GM12878 (cell line): ENCODE data around the gene HELZ. TPM values are rescaled to one million over a fixed set of nuclear protein-coding genes. Genes with fewer than 3 reads are reported as not detected.

Experiments used
- ATAC-seq: fragments of 200-7000 bp; cut with Tn5 transposase; 3 replicates; pipeline ENCODE4 v1.9.1; 2020; ENCODE audit warnings: mild to moderate bottlenecking, moderate library complexity
- BruUV-seq: library from RNA; stranded (reverse); fragments of 400-500 nt; replicated peaks from 2 replicates; lab custom pipeline; 2021; lab: Mats Ljungman, UMichigan
- CTCF ChIA-PET: fragments of 300-600 bp; sonication (Branson Sonifier 250); formaldehyde crosslinking; extraction: SDS; loops from one replicate; lab custom pipeline; 2021; ENCODE audit warnings: inconsistent platforms; lab: Yijun Ruan, JAX
- POLR2A ChIA-PET: fragments of 350-600 bp; formaldehyde crosslinking; extraction: SDS; loops from one replicate; lab custom pipeline; 2021; ENCODE audit warnings: inconsistent platforms; lab: Charles Lee
- RAD21 ChIA-PET: fragments of 300-600 bp; sonication (Branson Sonifier 250); formaldehyde crosslinking; loops from one replicate; lab custom pipeline; 2023; ENCODE audit warnings: antibody characterized with exemption; ENCODE audit not compliant: unreplicated experiment; lab: Charles Lee
- SMC1A ChIA-PET: fragments of 300-600 bp; sonication (Branson Sonifier 250); formaldehyde crosslinking; loops from one replicate; lab custom pipeline; 2023; ENCODE audit not compliant: unreplicated experiment, uncharacterized antibody; lab: Charles Lee
- DNase-seq: peaks from one replicate; pipeline ENCODE4 v3.0.0-alpha.2; 2011; ENCODE audit warnings: low read depth, low spot score
- FAIRE-seq: peaks from 3 replicates; lab custom pipeline; 2011; peaks lifted over from hg19 to GRCh38; lab: Jason Lieb, UNC
- H2AFZ ChIP-seq: 2 replicates; pipeline ENCODE4 v1.6.0; 2011; ENCODE audit warnings: low read depth, low read length, control low read depth; ENCODE audit not compliant: control insufficient read depth
- H3K27ac ChIP-seq: 2 replicates; pipeline ENCODE4 v1.5.1; 2011; ENCODE audit warnings: control low read depth; ENCODE audit not compliant: control insufficient read depth, insufficient read depth
- H3K27me3 ChIP-seq, 2 experiments: replicated peaks in 1 of 2; 2 replicates each; pipeline versions ENCODE4 v1.6.0 to v1.6.1; 2011; ENCODE audit warnings: low read length in 1 of 2; ENCODE audit not compliant: control insufficient read depth in 2 of 2, insufficient read depth in 2 of 2
- H3K36me3 ChIP-seq, 2 experiments: 2 replicates each; pipeline ENCODE4 v1.5.1; 2011; ENCODE audit warnings: low read length in 1 of 2; ENCODE audit not compliant: control insufficient read depth in 2 of 2, insufficient read depth in 2 of 2
- H3K4me1 ChIP-seq: 2 replicates; pipeline ENCODE4 v1.6.1; 2011; ENCODE audit warnings: mild to moderate bottlenecking, low read length, moderate library complexity, mixed read lengths; ENCODE audit not compliant: control insufficient read depth, insufficient read depth
- H3K4me2 ChIP-seq: 2 replicates; pipeline ENCODE4 v1.6.0; 2011; ENCODE audit warnings: control low read depth; ENCODE audit not compliant: control insufficient read depth, insufficient read depth
- H3K4me3 ChIP-seq: fragments of 200-600 bp; sonication (generic); 2 replicates; pipeline ENCODE4 v1.5.1; 2016
- H3K79me2 ChIP-seq: 2 replicates; pipeline ENCODE4 v1.6.0; 2011; ENCODE audit warnings: low read length; ENCODE audit not compliant: control insufficient read depth, insufficient read depth
- H3K9ac ChIP-seq: 2 replicates; pipeline ENCODE4 v1.8.0; 2011; ENCODE audit warnings: low read length, control low read depth, mixed read lengths; ENCODE audit not compliant: control insufficient read depth, insufficient read depth
- H3K9me3 ChIP-seq: replicated peaks from 3 replicates; pipeline ENCODE4 v1.5.1; 2011; ENCODE audit warnings: mild to moderate bottlenecking, low read length; ENCODE audit not compliant: control insufficient read depth, insufficient read depth
- H4K20me1 ChIP-seq: 2 replicates; pipeline ENCODE4 v1.6.0; 2011; ENCODE audit not compliant: control insufficient read depth, insufficient read depth
- BMI1 ChIP-seq: fragments of 450-650 bp; IDR thresholded peaks from 2 replicates; pipeline ENCODE4 v1.6.1; 2016; ENCODE audit warnings: mild to moderate bottlenecking, moderate library complexity, borderline replicate concordance
- CREB1 ChIP-seq: IDR thresholded peaks from 2 replicates; pipeline ENCODE4 v1.6.1; 2012; ENCODE audit warnings: low read depth, mild to moderate bottlenecking, inconsistent platforms
- CREM ChIP-seq: IDR thresholded peaks from 2 replicates; pipeline ENCODE4 v1.6.1; 2014; ENCODE audit warnings: antibody characterized with exemption, low read depth
- ETV6 ChIP-seq, 2 experiments: fragments of 450-650 bp in 1 of 2; IDR thresholded peaks in 1 of 2; conservative IDR thresholded peaks in 1 of 2; 2 replicates each; pipeline ENCODE4 v1.6.1; 2014; ENCODE audit warnings: antibody characterized with exemption in 1 of 2, borderline replicate concordance in 1 of 2, low read depth in 1 of 2, mild to moderate bottlenecking in 1 of 2, moderate library complexity in 1 of 2
- HCFC1 ChIP-seq: fragments of 150-350 bp; IDR thresholded peaks from 2 replicates; pipeline ENCODE4 v1.6.1; 2014; ENCODE audit warnings: low read length
- HDAC2 ChIP-seq: fragments of 200-600 bp; sonication (generic); IDR thresholded peaks from 2 replicates; pipeline ENCODE4 v1.6.1; 2017
- NBN ChIP-seq: fragments of 450-650 bp; IDR thresholded peaks from 2 replicates; pipeline ENCODE4 v1.6.1; 2016
- ZNF274 ChIP-seq: IDR thresholded peaks from one replicate; pipeline ENCODE4 v1.8.0; 2011; ENCODE audit not compliant: insufficient read length, insufficient read depth
- WGBS: methylation state at CpG from one replicate; pipeline ENCODE4 v1.1.6; 2016; ENCODE audit warnings: low lambda C conversion rate; ENCODE audit not compliant: insufficient replicate concordance, insufficient coverage; ENCODE audit errors: missing lambda C conversion rate; 5-methylcytosine and 5-hydroxymethylcytosine counted together
- in situ Hi-C: fragments of 300-500 bp; cut with MboI; formaldehyde crosslinking; loops from 9 replicates; pipeline ENCODE4 v1.14.3; 2018; ENCODE audit warnings: mixed read lengths
- intact Hi-C: fragments of 100-400 bp; cut with micrococcal nuclease; formaldehyde crosslinking; loops from one replicate; pipeline ENCODE4 v1.14.2; 2022; ENCODE audit not compliant: unreplicated experiment
- polyA plus RNA-seq, 11 experiments: library from polyadenylated mRNA; depleted of rRNA in 4 of 11; unstranded in 6 of 11; stranded (reverse) in 5 of 11; fragments of >200 nt; fragmentation: Nextera tagmentation in 4 of 11; fragmentation: Illumina TruSeq in 1 of 11; extraction: Ambion mirVana in 4 of 11; extraction: Trizol in 1 of 11; gene quantifications; 1 replicate in 1 of 11; 2 replicates in 10 of 11; pipeline versions ENCODE4 v1.2.1 to v1.2.3, GENCODE V29; 2011 to 2016; ENCODE audit warnings: inconsistent platforms in 2 of 11, missing spikeins in 2 of 11, low read depth in 1 of 11
- total RNA-seq, 4 experiments: library from RNA; depleted of rRNA in 3 of 4; stranded (reverse); fragments of >200 nt in 3 of 4; fragmentation: Illumina TruSeq in 1 of 4; extraction: Trizol in 1 of 4; gene quantifications; 2 replicates each; pipeline versions ENCODE4 v1.2.1 to v1.2.3, GENCODE V29; 2013 to 2021
- TF ChIP-seq, protein P1 (sequence below): fragments of 450-650 bp; IDR thresholded peaks from 2 replicates; pipeline ENCODE4 v1.6.1; 2016; ENCODE audit warnings: mild to moderate bottlenecking
- TF ChIP-seq, protein P2 (sequence below): IDR thresholded peaks from 2 replicates; pipeline ENCODE4 v1.6.1; 2012; ENCODE audit warnings: low read length, inconsistent platforms

The HELZ gene
- total and polyA plus RNA-seq, 10 of the 15 experiments (the other 5 are each of a cell fraction or from before 2014, with no cell fraction given) = 1.5 to 36.8 (median 19.1) TPM

DNA sequence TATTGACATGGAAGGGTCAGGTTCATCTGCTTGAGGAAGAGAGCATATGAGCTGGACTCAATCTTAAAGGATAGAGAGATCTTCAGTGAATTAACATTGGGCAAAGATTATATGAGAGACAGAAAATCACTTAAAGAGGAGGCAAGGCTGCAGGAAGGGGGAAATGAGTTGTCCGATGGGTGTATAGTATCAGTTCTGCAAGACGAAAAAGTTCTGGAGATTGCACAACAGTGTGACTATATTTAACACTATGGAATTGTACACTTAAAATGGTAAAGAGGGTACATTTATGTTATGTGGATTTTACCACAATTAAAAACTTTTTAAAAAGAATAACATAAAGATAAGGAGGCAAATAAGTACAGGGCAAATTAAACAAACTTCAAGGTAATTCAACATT is 80.7 kb downstream of the HELZ start (continued):
- TF ChIP-seq, protein P1, sequence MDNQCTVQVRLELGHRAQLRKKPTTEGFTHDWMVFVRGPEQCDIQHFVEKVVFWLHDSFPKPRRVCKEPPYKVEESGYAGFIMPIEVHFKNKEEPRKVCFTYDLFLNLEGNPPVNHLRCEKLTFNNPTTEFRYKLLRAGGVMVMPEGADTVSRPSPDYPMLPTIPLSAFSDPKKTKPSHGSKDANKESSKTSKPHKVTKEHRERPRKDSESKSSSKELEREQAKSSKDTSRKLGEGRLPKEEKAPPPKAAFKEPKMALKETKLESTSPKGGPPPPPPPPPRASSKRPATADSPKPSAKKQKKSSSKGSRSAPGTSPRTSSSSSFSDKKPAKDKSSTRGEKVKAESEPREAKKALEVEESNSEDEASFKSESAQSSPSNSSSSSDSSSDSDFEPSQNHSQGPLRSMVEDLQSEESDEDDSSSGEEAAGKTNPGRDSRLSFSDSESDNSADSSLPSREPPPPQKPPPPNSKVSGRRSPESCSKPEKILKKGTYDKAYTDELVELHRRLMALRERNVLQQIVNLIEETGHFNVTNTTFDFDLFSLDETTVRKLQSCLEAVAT = no peak

DNA sequence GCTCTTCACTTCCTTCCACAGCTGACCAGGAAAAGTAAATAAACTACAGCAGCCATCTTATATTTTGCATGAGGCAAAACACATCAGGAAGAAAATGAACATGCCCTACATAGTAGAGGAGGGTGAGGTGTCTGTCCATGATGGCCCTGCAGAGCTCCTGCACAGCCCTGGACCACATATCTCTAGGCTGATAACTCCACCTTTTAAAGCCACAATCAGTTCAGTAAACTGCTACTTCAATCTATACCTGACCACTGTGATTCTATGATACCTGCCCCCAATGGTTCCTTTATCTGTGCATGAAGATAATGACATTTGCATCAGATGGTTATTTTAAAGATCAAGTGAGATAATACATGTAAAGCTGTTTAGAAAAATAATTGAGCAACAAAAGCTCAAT is 82.2 kb downstream of the HELZ start:
- no peak for ATAC-seq
- no peak for DNase-seq
- Histone ChIP-seq H3K27ac (no peak overlapping the region), H3K4me2 (no peak overlapping the region), H3K4me3 (no peak overlapping the region), H2AFZ (no peak overlapping the region), H3K9me3 (no peaks in the 10 kb centered on the region), H3K27me3 (no peaks in the 10 kb centered on the region), H3K4me1 (no peaks in the 10 kb centered on the region), H4K20me1 (no peaks in the 10 kb centered on the region), H3K9ac (no peak overlapping the region), H3K36me3 (peaks cover 3 to 14% of the 10 kb centered on the region in 2 experiments), H3K79me2 (no peaks in the 10 kb centered on the region)
- in situ Hi-C loops (no loop called here), intact Hi-C loops (no loop called here)
- ChIA-PET SMC1A (interaction anchor here (0.8 to 1.2 kb wide), 2 partner anchors 28 to 68 kb away, joined by 3 read pairs; no protein-coding TSS in a partner anchor), CTCF (interaction anchor here (0.9 kb wide), 1 partner anchor 38 kb away, joined by 3 read pairs; no protein-coding TSS in a partner anchor), RAD21 (no interaction called here), POLR2A (interaction anchor here (0.6 kb wide), 1 partner anchor 73 kb away, joined by 3 read pairs; no protein-coding TSS in a partner anchor)
- FAIRE-seq = no peak
- TF ChIP-seq HDAC2 = no peak
- no TSS peak for BruUV-seq

DNA sequence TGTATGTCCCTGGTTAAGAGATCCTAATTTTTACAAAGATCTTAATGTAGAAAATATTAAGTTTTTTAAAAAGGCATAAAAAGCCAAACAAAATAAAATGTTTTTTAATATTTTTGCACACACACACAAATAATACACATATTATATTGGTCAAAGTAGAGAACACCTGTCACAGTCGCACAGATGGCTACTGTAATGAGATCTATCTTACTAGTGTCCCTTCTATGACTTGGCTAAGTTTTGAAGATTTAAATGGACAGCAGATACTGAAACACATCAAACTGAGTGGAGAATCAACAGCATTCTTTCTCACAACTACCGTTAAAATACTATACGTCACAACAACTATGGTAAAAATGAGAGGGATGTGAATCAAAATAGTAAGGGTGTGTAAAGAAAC is 83.4 kb downstream of the HELZ start:
- H3K27ac ChIP-seq = no peak overlapping the region
- RAD21 ChIA-PET = no interaction called here
- H3K4me2 ChIP-seq = no peak overlapping the region
- H3K36me3 ChIP-seq = peaks cover 3 to 9% of the 10 kb centered on the region in 2 experiments
- H4K20me1 ChIP-seq = no peaks in the 10 kb centered on the region
- POLR2A ChIA-PET = no interaction called here
- H3K9ac ChIP-seq = no peak overlapping the region
- H3K9me3 ChIP-seq = no peaks in the 10 kb centered on the region
- ATAC-seq (no peak), FAIRE-seq (no peak), DNase-seq (no peak)
- no peak overlapping the region for H3K4me3 ChIP-seq
- CTCF ChIA-PET = no interaction called here
- no peaks in the 10 kb centered on the region for H3K27me3 ChIP-seq
- no peak overlapping the region for H2AFZ ChIP-seq
- H3K79me2 ChIP-seq = no peaks in the 10 kb centered on the region
- in situ Hi-C loops (no loop called here), intact Hi-C loops (no loop called here)
- no TSS peak for BruUV-seq
- SMC1A ChIA-PET = interaction anchor here (0.9 kb wide), 1 partner anchor 22 kb away, joined by 3 read pairs; no protein-coding TSS in a partner anchor
- 98% methylated on average over 3 of the region's 3 CpGs for WGBS
- no peaks in the 10 kb centered on the region for H3K4me1 ChIP-seq
- TF ChIP-seq NBN (no peak), HCFC1 (no peak), CREM (no peak), ETV6 (conservative IDR thresholded peaks at IDR 0.05 in 1 of 2, IDR thresholded peaks at IDR 0.05 in 1 of 2; ENCODE audit: borderline replicate concordance in 1 of 2, low read depth in 1 of 2) (no peak), CREB1 (no peak), ZNF274 (no peak), BMI1 (no peak)
- TF ChIP-seq, protein P2, sequence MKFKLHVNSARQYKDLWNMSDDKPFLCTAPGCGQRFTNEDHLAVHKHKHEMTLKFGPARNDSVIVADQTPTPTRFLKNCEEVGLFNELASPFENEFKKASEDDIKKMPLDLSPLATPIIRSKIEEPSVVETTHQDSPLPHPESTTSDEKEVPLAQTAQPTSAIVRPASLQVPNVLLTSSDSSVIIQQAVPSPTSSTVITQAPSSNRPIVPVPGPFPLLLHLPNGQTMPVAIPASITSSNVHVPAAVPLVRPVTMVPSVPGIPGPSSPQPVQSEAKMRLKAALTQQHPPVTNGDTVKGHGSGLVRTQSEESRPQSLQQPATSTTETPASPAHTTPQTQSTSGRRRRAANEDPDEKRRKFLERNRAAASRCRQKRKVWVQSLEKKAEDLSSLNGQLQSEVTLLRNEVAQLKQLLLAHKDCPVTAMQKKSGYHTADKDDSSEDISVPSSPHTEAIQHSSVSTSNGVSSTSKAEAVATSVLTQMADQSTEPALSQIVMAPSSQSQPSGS = no peak
